HG03432 (cell line): ENCODE results near the gene TCAF1.
A peak's percentile ranks its signal among the peaks of the same experiment; 100 is the strongest.
"Not testable (repeated sequence)": the region's sequence is repeated elsewhere in the genome, so short reads cannot be mapped to it uniquely, and the experiment has no call there.

Experiments used
- ATAC-seq: cut with Tn5 transposase; IDR thresholded peaks from one replicate; pipeline ENCODE4 v1.9.1; 2021; ENCODE audit warnings: mild to moderate bottlenecking, moderate library complexity; ENCODE audit not compliant: unreplicated experiment

Gene TCAF1

DNA sequence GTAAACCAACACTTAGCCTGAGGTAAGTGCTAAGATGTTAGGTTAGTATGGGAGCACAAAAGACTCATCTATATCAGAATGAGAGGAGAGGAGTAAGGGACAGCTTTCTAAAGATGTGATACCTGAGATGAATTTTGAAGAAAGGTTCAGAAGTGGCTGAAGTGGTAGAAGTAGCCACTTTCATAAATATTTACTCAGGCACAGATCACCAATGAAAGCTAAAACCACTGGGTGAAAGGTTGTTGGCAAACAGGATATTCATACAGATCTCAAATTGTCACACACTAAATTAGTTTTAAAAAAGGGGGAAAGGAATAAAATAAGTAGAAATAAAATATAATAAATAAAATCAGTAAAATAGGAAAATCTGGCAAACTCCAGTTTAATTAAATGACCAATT lies 30.4 kb downstream of the TCAF1 start:
- ATAC-seq: not testable (repeated sequence)

DNA sequence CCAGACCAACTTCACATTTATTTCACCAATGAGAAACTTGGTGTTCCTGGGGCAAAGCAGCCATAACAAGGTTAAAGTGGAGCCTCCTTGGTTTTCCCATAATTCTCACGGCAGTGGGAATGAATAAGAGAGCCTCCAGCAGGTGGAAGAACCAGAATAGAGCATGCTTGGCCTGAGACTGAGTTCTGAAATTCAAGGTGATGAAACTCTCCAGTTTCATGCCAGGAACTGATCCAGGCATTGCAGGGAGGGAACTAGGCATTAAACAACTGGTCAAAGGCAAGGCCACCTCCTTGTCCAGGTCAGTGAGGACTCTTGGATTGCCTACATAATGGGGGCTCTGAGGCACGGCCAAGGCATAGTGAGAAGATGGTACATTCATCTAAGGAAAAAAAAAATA lies 44.0 kb downstream of the TCAF1 start:
- not testable (repeated sequence) for ATAC-seq

DNA sequence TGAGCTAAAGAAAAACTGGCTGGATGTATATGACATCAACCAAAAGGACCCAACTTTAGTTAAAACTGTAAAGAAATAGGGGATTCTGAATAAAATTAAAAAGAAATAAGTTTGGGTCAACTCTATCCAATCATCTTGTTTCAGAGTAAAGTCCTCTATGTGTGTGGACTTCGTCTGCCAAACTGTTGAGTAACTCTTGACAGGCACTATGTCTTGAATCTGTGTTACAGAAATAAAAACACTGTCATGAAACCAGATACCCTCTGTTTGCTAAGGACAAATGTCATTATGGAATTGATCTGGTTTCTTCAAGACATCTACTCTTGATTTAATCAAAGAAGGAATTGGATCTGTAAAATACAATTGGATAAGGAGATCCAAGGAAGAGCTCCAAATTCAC lies 46.5 kb downstream of the TCAF1 start:
- not testable (repeated sequence) for ATAC-seq

DNA sequence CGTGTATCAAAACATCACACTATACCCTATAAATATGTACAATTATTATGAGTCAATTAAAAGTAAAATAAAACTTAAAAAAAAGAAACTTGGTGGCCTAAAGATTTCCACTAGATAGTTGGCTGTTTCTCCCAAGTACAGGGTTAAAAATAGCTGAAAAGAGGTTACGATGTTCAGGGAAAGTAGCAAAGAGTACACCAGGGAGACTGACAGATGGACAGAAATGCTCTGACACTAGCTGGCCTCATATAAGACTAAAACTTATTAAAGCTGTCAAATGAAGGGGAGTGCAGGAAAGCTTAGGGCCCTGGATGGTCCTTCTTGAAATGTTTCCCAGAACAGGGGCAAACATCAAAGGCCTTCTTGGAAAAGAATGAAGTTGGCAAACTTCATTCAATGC lies 51.3 kb downstream of the TCAF1 start:
- ATAC-seq: no peak

DNA sequence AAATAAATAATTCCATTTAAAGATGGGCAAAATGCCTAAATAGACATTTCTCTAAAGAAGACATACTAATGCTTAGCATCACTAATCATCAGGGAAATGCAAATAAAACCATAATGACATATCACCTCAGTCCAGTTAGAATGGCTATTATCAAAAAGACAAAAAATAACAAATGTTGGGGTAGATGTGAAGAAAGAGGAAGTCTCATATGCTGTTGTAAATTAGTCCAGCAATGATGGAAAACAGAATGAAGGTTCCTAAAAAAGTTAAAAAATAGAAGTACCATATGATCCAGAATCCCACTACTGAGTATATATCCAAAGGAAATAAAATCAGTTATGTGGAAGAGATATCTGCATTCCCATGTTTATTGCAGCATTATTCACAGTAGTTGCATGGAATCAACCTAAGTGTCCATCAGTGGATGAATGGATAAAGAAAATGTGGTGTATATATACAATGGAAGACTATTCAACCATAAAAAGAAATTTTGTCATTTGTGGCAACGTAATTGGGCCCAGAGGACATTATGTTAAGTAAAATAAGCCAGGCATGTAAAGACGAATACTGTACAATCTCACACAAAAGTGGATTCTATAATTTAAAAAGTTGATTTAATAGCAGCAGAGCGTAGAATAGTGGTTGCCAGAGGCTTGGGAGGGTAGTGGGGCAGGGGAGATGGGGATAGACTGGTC lies 52.0 kb downstream of the TCAF1 start:
- ATAC-seq: no peak

DNA sequence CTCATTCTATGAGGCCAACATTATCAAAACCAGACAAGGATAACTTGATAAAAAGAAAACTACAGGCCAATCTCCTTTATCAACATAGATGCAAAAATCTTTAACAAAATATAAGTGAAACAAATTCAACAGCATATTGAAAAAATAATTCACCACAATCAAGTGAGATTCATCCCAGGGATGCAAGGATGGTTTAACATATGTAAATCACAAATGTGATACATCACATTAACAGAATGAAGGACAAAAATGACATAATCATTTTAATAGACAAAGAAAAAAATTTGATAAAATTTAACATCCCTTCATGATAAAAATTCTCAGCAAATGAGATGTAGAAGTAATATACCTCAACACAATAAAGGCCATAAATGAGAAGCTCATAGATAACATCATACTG lies 53.8 kb downstream of the TCAF1 start:
- no peak for ATAC-seq

DNA sequence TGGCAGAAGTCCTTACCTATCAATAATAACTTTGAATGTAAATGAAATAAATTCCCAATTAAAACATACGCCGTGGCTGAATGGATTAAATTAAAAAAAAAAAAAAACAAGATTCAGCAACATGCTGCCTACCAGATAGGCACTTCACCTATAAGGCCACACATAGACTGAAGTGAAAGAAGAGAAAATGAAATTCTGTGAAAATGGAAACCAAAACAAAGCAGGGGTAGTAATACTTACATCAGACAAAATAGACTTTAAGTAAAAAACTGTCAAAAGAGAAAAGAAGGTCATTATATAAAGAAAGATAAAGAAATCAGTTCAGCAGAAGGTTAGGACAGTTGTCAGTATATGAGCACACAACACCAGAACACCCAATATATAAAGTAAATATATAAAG lies 55.3 kb downstream of the TCAF1 start:
- peak; percentile 64 for ATAC-seq

DNA sequence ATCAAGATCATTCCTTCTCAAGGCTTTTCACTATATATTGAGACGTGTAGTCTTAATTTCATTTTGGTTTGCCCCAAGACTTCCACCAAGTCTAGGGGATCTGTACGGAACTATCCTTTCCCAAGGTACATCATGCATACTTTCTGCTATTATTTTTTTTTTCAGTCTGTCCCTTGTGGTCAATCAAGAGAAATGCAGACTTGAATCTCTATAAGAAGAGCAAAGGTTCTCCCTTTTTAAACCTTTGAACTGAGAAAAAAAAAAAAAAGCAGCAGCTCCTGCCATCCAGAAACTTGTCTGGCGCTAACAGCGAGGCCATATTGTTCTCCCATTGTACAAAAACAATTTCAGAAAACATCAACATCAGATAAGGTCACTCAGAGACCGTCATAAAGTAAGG lies 60.3 kb downstream of the TCAF1 start:
- not testable (repeated sequence) for ATAC-seq

DNA sequence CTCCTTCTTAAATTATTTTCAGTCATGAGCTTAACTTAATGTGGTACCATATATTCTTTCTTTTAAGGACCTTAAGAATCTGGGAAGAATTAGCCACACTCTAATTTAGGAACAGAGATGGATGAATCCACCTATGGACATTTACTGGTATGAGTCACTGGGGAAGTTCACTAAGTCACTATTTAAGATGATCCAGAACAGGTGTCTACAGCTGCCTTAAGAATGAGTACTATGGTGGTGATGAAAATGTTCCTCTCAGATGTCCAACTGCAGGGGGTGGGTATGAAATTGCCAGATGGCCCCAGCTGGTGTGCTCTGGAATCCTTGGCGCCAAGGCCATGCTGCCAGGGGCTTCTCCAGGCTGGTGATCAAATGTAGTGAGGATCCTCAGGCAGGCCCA lies 61.9 kb downstream of the TCAF1 start:
- ATAC-seq: not testable (repeated sequence)

DNA sequence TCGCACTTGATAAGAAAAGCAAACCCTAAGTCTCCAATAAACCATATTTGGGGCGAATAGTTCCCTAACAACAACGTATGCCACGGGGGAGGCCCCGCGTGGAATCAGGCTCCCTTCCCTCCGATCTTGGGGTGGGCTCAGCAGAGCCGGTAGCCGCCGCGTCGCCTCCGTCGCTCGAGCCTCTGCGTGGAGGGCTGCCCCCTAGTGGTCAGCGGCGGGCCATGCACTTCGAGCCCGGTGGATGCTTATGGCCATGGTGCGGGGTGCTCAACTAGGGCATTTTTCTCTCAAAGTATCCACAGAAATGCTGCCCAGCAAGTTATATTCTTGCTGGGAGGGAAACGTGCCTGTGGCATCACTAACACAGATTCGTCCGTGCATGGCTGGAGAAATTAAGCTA lies 64.8 kb downstream of the TCAF1 start:
- ATAC-seq: peak; percentile 70

DNA sequence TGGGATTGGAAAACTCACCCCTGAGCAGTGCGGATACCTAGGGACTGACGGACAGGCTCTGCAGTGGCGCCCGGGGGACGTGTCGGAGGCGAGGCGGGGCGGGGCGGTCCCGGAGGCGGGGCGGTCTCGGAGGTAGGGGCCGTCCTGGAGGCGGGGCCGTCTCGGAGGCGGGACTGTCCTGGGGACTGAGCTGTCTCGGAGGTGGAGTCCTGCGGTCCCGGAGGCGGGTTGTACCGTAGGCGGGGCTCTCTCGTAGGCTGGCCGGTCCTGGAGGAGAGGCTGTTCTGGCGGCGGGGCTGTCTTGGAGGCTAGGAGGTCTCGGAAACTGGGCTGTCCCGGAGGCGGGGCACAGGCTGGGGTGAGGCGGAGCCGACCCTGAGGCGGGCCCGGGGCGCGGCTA lies 65.4 kb downstream of the TCAF1 start:
- ATAC-seq: peak; percentile 84

DNA sequence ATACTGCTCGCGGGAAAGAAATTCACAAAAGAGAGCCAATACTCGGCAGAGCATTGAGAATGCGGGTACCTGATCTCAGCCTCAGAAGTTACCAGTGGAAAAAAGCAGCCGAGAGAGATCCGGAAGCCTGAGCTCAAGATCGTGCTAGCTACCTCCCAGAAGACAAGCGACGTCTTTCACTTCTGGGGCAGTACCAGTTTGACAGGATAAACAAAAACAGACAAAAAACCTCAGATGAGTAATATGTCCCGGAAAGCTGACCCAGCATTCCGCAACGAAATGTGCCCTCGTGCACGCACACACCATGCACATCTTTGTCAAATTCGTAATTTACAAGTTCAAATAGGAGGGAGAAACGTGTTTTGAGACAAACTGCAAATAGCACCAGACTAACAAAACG lies 65.9 kb downstream of the TCAF1 start:
- peak; percentile 36 for ATAC-seq

DNA sequence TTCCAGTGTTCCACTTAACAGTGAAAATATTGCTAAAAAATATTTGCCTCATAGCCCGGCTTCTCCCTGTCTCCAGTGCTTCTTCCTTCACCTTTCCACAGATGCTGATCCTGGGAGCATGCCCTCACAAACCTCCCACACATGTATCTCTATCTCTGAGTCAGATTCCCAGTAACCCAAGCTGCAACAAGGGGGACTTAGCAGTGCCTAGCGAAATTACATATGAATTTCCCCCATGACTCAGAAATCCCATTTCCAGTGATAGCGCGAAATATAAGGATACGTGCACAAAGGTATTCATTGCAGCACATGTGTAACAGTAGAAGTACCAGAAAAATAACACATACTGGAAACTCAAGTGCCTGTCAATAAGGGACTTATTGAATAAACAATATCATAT lies 75.4 kb downstream of the TCAF1 start:
- ATAC-seq: not testable (repeated sequence)

DNA sequence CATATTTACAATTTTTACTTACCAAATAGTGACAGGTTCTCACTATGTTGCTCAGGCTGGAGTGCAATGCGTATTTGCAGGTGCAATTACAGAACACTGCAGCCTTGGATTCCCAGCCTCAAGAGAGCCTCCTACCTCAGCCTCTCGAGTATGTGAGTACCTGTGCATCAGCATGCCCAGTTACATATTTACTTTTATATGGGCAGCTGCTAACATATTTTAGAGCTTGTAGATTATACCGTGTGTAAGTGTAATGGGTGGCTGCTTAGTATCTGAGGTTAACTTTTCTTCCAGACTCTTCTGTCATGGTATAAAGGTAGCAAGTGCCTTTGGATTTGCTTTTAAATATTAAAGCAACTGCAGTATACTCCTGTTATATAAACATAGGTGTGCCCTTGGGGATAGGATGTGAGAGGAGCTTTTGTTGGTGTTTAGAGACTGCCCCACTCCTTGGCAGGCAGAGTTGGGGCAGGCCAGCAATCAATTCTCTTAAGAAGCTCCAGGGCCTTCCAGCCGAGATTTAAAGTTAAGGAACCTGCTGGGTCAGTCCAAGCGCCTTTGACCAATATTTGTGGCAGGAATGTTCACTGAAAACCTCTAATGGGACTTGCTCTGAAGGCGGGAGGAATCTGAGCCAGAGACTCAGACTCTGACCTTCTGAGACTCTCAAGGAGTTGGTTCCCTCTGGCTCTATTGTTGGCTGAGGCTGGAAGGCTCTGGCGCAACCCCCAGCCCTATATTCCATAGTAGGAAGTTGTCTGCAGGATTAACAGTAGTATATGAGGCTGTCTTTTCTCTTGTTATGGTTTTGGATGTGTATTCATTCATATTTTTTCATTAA lies 77.5 kb downstream of the TCAF1 start:
- not testable (repeated sequence) for ATAC-seq

DNA sequence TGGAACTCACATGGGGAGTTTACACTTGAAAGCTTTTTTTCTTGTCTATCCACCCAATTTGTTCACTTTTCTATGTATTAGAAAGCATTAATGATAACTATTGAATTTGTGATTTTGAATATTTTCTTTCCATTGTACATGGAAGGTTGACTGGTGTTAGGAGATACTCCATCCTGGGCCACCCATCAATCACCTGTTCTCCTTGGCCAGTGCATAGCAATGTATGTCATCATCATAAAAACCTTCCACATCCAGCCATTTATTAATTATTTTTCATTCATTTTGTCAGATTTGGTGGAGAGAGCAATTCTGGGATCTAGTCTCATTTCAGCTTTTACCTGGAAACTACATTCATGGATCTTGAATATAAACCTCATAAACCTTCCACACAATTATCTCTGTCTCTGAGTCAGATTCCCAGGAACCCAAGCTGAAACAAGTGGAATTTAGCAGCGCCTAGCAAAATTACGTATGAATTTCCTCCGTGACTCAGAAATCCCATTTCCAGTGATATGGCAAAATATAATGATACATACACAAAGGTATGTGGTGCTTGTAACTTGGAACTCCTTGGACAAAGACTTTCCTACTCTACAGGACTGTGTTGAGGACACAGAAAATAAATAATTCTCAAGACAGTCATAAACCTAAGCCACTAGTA lies 78.2 kb downstream of the TCAF1 start:
- not testable (repeated sequence) for ATAC-seq

DNA sequence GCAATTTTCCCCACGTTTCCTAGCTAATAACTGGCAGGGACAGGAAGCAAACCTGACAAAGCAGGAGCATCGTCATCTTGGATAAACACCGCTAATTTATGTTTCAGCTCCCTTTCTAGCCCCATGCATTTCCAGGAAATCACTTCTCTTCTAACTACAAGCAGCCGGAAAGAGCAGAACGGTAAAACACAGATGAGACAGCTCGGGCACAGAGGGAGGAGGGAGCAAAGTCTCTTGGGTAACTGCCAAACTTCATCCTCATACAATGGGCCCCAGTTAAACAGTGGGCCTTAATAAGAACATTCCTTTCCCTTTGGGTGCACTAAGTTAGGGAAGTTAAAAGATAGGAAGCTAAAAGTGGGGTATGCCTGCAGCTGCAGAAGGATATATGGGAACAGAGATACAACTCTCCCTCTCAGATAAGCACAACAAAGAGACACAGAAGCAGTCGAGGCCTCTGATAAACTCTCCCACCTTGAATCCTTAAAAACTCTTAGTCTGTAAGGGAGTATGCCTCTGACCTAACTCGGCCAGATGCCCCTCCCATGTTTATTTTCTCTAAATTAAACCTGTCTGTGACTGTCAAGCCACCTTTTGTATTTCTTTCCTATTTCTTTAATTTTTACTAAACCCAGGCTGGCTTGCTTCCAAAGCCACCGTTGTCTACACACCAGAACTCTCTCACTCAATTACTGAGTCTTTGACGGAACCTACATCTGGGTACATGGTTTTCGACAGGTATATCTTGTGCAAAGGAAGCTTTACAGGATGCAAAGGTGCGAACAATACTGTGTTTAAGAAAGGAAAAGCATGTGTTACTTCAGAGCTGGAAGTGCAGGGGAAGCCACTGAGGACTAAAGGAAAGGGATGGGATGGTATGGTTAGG lies 80.3 kb downstream of the TCAF1 start:
- not testable (repeated sequence) for ATAC-seq

DNA sequence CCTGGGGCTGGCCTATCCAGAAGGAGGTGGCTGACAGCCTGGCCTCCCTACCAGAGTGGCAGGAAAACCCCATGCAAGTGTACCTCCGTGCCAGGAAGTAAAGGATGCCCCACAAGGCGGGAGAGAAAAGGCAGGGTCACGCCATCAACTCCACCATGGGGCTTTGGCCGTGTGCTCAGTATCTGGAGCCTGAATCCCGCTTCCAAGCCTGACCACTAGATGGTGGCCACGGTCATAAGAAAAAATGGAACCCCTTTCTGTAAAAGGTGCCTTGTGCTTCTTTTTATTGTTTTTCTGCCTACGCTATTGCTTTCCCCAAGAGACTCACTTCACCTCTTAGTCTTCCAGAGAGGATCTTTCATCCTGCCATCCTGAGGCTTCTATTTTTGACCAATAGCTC lies 84.1 kb downstream of the TCAF1 start:
- ATAC-seq: peak; percentile 84

DNA sequence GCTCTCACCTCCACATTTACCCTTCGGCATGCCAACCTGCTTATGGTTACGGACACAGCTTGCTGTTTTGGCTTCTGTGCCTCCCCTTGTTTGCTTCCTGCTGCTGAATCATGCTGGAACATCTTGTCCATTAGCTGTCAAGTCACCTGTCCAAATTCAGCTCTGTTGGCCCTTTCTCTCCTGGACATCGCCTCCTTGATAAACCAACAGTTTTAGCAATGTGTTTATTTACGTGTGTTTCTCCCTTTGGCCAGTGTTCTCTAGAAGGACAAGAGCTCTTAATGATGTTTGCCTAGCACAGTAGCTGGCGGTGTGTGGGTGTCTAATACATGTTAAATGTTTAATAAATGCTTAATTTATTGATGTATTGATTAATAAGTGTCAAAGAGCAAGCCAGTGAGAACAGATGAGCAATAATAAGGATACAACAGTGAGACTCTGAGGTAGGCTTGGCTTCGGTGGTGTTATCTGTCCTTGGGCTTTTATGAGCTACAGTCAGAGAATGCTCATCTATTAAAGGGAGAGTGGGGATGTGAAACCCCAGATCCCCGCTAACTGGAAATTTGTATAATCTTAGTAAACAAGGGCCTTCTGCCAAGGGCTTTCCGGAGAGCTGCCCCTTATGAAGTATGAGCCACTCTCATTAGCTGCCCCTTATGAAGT lies 85.4 kb downstream of the TCAF1 start:
- not testable (repeated sequence) for ATAC-seq

DNA sequence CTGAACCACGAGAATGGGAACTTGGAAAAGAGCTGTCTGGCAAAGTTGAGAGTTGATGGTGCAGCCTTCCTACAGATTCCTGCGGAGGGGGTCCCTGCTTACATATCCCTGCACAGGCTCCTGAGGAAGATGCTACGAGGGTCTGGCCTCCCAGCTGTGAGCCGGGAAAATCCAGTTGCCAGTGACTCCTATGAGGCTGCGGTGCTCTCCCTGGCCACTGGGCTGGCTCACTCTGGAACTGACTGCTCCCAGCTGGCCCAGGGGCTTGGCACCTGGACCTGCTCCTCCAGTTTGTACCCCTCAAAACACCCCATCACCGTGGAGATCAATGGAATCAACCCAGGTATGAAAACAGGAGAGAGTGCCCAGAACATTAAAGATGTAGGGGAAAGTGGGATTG lies 91.3 kb downstream of the TCAF1 start:
- not testable (repeated sequence) for ATAC-seq

DNA sequence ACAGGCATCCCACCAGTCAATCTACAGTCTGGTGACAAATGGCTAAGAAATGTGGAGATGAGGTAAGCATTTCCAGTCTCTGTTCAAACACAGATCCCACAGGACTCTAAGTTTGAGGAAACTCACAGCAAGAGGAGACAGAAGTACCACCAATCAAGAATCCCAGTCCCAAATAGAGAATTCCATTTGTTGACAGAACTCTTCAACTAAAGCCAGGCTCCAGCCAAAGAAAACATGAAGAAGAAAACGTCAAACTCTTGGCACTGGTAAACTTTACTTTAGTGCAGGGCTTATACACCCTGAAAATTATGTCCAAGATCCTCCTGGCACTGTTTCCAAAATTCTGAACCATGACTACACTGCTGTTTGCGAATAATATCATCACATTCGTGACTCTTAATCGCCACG lies 95.3 kb downstream of the TCAF1 start:
- not testable (repeated sequence) for ATAC-seq
